Adrenal gland (tissue), 5 donors: Measurements from ENCODE around the gene CABYR.

Experiments used
- POLR2A ChIP-seq, 2 donors: fragments of 450-650 bp; IDR thresholded peaks; one replicate each; pipeline ENCODE4 v1.6.1; 2017; ENCODE audit warnings: antibody characterized with exemption in 2 of 2, mild to moderate bottlenecking in 2 of 2, moderate library complexity in 1 of 2
- TF ChIP-seq, protein P1 (sequence below), 6 experiments: fragments of 450-650 bp in 4 of 6; fragments of 200-600 bp in 2 of 6; sonication (generic) in 1 of 6; IDR thresholded peaks; 1 replicate in 5 of 6; 2 replicates in 1 of 6; pipeline versions ENCODE4 v1.5.1 to v1.8.0; 2016 to 2021; ENCODE audit warnings: antibody characterized with exemption in 6 of 6, mild to moderate bottlenecking in 2 of 6, moderate library complexity in 1 of 6
- donor health status: DM: no; HTN: no; CAD: no.

DNA sequence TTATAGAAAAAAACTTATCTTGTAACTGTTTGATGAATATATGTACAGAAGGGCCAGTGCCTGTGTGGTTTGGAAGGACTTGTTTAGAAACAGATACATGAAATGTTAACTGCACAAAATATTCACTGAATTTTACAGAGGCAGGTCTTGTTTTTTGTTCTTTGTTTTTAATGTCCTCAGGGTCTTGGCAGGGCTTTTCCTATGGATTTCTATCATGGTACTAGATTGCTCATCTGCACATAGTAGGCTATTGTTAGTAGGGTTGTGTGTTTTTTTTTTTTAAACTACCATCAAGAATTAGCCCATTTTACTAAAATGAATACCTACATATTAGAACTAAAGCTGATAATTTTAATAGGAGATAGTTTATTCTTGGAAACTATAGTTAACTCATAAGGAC is 3.5 kb downstream of the CABYR start:
- TF ChIP-seq, protein P1, sequence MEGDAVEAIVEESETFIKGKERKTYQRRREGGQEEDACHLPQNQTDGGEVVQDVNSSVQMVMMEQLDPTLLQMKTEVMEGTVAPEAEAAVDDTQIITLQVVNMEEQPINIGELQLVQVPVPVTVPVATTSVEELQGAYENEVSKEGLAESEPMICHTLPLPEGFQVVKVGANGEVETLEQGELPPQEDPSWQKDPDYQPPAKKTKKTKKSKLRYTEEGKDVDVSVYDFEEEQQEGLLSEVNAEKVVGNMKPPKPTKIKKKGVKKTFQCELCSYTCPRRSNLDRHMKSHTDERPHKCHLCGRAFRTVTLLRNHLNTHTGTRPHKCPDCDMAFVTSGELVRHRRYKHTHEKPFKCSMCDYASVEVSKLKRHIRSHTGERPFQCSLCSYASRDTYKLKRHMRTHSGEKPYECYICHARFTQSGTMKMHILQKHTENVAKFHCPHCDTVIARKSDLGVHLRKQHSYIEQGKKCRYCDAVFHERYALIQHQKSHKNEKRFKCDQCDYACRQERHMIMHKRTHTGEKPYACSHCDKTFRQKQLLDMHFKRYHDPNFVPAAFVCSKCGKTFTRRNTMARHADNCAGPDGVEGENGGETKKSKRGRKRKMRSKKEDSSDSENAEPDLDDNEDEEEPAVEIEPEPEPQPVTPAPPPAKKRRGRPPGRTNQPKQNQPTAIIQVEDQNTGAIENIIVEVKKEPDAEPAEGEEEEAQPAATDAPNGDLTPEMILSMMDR (IDR thresholded peaks at IDR 0.05): no peak
- TF ChIP-seq POLR2A (IDR thresholded peaks at IDR 0.05): no peak
